ENCODE data around the gene ADGRG3.

DNA sequence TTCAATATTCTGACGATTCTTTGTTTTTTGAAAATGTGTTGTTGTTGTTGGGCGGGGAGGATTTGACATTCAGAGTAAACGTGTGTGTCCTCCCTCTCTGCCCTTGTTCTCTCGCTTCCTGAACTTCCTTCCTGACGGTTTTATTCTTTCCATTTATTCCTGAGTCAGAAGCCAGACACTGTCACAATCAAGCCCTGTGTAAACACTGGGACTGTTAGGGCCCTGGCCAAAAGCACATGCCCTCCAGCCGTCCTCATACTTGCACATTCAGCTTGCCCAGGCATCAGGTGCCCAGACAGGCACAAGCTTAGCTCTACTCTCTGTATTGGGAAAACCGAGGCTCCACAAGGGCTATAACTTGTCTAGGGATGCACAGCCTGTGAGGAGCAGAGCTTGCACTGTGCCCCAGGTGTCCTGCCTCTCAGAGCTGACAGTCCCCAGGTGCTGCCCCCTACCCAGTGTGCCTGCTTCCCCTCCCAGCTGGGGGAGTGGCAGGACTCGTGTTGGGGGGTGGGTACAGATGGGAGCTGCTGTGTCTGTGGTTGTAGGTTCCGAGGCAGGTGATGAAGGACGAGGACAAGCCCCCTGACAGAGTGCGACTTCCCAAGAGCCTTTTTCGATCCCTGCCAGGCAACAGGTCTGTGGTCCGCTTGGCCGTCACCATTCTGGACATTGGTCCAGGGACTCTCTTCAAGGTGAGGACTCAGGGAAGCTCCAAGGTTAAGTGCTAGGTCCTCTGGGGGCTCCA is 9.7 kb downstream of the ADGRG3 start:
- no peak for TF ChIP-seq EZH2 (IDR thresholded peaks at IDR 0.05; ENCODE audit: borderline replicate concordance, insufficient read depth, low read depth, low read length, poor library complexity, severe bottlenecking)
- TF ChIP-seq, protein P1, sequence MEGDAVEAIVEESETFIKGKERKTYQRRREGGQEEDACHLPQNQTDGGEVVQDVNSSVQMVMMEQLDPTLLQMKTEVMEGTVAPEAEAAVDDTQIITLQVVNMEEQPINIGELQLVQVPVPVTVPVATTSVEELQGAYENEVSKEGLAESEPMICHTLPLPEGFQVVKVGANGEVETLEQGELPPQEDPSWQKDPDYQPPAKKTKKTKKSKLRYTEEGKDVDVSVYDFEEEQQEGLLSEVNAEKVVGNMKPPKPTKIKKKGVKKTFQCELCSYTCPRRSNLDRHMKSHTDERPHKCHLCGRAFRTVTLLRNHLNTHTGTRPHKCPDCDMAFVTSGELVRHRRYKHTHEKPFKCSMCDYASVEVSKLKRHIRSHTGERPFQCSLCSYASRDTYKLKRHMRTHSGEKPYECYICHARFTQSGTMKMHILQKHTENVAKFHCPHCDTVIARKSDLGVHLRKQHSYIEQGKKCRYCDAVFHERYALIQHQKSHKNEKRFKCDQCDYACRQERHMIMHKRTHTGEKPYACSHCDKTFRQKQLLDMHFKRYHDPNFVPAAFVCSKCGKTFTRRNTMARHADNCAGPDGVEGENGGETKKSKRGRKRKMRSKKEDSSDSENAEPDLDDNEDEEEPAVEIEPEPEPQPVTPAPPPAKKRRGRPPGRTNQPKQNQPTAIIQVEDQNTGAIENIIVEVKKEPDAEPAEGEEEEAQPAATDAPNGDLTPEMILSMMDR (IDR thresholded peaks at IDR 0.05): no peak
